ENCODE measurements around the gene MTG1. TPM values are rescaled to one million over a fixed set of nuclear protein-coding genes. Genes with fewer than 3 reads are reported as not detected.
"Not testable (repeated sequence)": the region's sequence is repeated elsewhere in the genome, so short reads cannot be mapped to it uniquely, and the experiment has no call there.

Gene MTG1
- total RNA-seq, 1 donor from 2014 or later, result 37.1 TPM

- no peak for DNase-seq (ENCODE audit: low read depth in 2 of 2)
These were observed 35.0 kb upstream of the MTG1 start for GRCh38 chr10:133358925-133359310.

- no peak for DNase-seq (ENCODE audit: low read depth in 2 of 2)
These were observed 34.4 kb upstream of the MTG1 start for GRCh38 chr10:133359554-133359971.

- DNase-seq (ENCODE audit: low read depth in 2 of 2), result no peak
These were observed 33.9 kb upstream of the MTG1 start for GRCh38 chr10:133359972-133360610.

- no peak for DNase-seq (ENCODE audit: low read depth in 2 of 2)
These were observed 32.7 kb upstream of the MTG1 start for GRCh38 chr10:133361227-133361626.

GRCh38 chr10:133361773-133362441, 32.0 kb upstream of the MTG1 start:
- DNase-seq (ENCODE audit: low read depth in 2 of 2), result no peak

GRCh38 chr10:133362846-133363245, 31.1 kb upstream of the MTG1 start:
- no peak for DNase-seq (ENCODE audit: low read depth in 2 of 2)

GRCh38 chr10:133364645-133365431, 29.1 kb upstream of the MTG1 start:
- DNase-seq (ENCODE audit: low read depth in 2 of 2), result no peak

- no peak for DNase-seq (ENCODE audit: low read depth in 2 of 2)
These were observed 28.4 kb upstream of the MTG1 start for GRCh38 chr10:133365461-133366129.

- no peak for DNase-seq (ENCODE audit: low read depth in 2 of 2)
These were observed 27.9 kb upstream of the MTG1 start for GRCh38 chr10:133366130-133366478.

- DNase-seq (ENCODE audit: low read depth in 2 of 2), result no peak
These were observed 27.2 kb upstream of the MTG1 start for GRCh38 chr10:133366751-133367150.

GRCh38 chr10:133367461-133367860, 26.5 kb upstream of the MTG1 start:
- not testable (repeated sequence) for DNase-seq (ENCODE audit: low read depth in 2 of 2)

GRCh38 chr10:133368153-133368552, 25.8 kb upstream of the MTG1 start:
- DNase-seq (ENCODE audit: low read depth in 2 of 2), result no peak

GRCh38 chr10:133370030-133370786, 23.7 kb upstream of the MTG1 start:
- DNase-seq (ENCODE audit: low read depth in 2 of 2), result no peak

GRCh38 chr10:133372507-133372906, 21.4 kb upstream of the MTG1 start:
- DNase-seq (ENCODE audit: low read depth in 2 of 2), result no peak

GRCh38 chr10:133373174-133374090, 20.5 kb upstream of the MTG1 start, which contains the start of gene ECHS1:
ECHS1 (minus strand) TSS chr10:133373354; CDS start chr10:133373333, 21 bp downstream.
- DNase-seq (ENCODE audit: low read depth in 2 of 2), result peak; percentile 80 to 95

- peak in 1 of 2 donors; percentile 75 for DNase-seq (ENCODE audit: low read depth in 2 of 2)
These were observed 18.4 kb upstream of the MTG1 start for GRCh38 chr10:133375357-133376115.

GRCh38 chr10:133376183-133376582, 17.8 kb upstream of the MTG1 start:
- DNase-seq (ENCODE audit: low read depth in 2 of 2), result not testable (repeated sequence)

GRCh38 chr10:133377025-133377817, 16.7 kb upstream of the MTG1 start:
- no peak for DNase-seq (ENCODE audit: low read depth in 2 of 2)
